GM18520 (cell line): ENCODE data around the gene ACACA.

Source experiments
- ATAC-seq: cut with Tn5 transposase; IDR thresholded peaks from one replicate; pipeline ENCODE4 v1.9.1; 2021; ENCODE audit not compliant: unreplicated experiment

The ACACA gene

DNA sequence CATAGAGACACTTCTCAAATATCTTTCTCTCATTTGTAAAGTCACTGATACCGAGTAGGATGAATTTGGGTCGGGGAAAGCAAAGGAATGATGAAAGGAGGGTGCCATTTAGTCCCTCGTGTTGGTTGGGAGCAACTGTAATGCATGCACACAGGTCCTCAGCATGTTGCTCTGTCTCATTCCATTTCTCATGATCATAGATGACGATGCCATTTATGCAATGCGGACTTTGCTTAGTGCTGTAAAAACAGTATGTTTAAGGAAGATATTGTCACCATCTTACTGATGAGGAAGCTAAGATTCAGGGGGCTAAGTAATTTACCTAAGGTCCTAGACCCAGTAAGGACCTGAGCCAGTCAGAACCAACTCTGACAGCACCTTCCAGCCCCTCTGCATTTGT lies 357.8 kb downstream of the ACACA start:
- ATAC-seq, result no peak

DNA sequence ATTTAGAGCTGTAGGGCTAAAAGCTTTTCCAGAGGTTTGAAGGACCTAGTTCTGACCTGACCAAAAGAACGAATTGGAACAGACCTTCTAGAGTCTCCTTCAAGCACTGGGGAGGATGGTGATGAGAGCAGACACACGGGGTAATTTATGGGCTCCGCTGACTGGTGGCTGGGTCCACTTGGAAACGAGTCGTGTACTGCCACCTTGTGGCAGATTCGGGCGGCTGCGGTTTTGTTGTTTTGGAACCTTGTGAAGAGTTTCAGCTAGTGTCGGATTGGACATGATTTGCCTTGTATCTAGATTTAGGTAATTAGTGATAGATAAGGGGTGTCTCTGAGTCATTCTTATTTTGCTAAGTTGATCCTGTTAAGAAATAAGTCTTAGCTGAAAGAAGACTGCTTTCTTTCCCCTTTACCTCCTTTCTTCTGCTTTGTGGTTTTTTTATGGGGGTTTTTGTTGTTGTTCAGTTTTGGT lies 359.0 kb downstream of the ACACA start:
- no peak for ATAC-seq

DNA sequence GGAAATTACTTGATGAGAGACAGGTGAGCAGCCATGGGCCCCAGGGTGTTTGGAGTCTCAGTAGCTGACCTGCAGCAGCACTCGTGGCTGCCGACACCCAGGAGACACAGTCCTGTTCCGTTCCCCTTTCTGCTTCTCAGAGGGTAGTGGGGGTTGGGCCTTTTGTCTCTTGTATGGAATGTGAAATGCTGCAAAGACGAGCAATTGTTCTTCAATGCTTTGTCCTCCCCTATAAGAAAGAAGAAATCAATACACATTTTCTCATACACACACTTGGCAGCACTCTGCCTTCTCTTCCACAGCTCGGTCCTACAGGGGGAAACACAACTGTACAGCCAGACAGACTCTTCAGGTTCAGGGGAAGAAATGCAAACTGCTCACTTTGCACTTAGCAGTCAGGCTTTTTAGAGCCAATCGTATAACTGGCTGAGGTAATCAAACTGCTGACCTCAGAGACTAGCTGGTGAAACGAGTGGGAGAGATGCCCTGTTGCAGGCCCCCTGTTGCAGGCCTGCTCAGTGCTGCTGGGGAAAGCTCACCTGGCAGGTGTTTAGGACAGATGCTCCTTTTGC lies 361.2 kb downstream of the ACACA start:
- no peak for ATAC-seq

DNA sequence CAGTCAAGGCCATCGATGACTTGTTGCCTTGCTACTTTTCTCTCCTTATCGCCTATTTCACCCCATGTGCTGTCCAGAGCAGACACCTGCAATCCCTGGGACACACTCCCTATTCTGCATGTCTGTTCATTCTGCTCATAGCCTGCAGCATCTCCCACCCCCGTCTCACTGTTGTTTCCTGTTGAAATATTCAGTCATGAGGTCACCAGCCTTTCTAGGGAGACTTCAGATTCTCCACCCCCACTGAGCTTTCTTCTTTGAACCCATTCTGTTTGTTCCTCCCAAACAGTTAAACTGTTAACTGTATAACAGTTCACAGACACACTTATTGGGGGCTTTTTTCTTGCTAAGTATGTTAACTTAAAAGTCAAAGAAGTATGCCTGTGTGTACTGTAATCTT lies 363.4 kb downstream of the ACACA start:
- no peak for ATAC-seq

DNA sequence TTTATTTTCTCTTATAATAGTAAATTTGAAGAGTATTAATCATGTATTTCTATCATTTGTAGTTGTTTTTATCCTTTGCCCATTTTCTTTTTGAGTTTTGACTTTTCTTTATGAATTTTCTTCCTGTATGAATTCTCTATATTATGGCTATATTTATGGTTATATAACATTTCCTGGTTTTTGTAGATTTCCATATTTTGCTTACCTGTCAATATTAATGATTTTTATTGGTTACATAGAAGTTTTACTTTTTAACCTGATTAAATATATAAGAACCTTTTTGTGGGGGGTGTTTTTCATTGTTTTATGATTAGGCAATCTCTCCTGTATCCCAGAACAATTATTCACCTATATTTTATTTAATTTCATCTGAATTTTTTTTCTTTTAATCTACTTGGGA lies 364.7 kb downstream of the ACACA start:
- ATAC-seq, result no peak

DNA sequence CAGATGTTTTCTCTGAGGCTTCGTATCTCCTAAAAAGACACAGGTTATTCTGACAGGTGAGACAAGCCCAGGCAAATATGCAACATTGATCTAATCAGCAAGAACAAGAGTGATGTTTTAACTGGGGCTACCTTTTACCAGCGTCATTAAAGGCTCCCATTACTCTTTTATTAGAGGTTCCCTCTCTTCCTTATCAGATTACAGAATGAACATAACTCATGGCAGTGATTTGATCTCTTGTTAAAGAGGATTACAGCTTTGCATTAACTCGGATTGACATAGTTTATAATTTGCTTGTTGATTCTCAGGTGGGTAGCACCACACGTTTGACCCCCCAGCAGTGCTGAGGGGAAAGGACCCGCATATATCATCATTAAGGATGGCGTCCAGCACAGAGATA lies 367.4 kb downstream of the ACACA start:
- ATAC-seq, result no peak

DNA sequence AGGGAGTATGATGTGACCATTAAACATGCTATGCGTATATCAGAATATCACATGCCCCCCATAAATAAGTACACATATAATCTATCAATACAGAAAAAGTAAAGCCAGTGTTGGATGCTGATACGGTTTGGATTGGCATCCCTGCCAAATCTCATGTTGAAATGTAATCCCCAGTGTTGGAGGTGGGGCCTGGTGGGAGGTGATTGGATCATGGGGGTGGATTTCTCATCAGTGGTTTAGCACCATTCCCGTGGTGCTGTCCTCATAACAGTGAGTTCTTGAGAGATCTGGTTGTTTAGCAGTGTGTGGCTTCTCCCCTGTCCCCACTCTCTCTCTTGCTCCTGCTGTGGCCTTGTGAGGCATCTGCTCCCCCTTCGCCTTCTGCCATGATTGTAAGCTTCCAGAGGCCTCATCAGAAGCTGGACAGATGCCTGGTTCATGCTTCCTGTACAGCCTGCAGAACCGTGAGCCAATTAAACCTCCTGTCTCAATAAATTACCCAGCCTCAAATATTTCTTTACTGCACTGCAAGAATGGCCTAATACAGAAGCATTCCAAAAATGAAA lies 369.0 kb downstream of the ACACA start:
- ATAC-seq, result no peak
